A549 (cell line): ENCODE results near the gene PRICKLE1. TPM values are rescaled to one million over a fixed set of nuclear protein-coding genes. Genes with fewer than 3 reads are reported as not detected.

Experiments used
- ATAC-seq, 2 experiments: fragments of 200-7000 bp in 1 of 2; fragments of >200 bp in 1 of 2; cut with Nextera tagmentation in 1 of 2; cut with Tn5 transposase in 1 of 2; 3 replicates each; pipeline versions ENCODE4 v1.8.0 to v1.9.1; 2018 to 2020; ENCODE audit warnings: mild to moderate bottlenecking in 1 of 2, moderate library complexity in 1 of 2
- CTCF ChIA-PET: fragments of 300-600 bp; sonication (Branson Sonifier 250); formaldehyde crosslinking; extraction: SDS; loops from one replicate; lab custom pipeline; 2021; ENCODE audit warnings: antibody characterized with exemption, inconsistent platforms; lab: Yijun Ruan, JAX
- POLR2A ChIA-PET: fragments of 350-600 bp; formaldehyde crosslinking; extraction: SDS; loops from one replicate; lab custom pipeline; 2021; ENCODE audit warnings: antibody characterized with exemption, inconsistent platforms; lab: Yijun Ruan, JAX
- DNase-seq, 2 experiments: peaks; one replicate each; pipeline versions ENCODE4 v3.0.0 to v3.0.0-alpha.2; 2011 to 2016; ENCODE audit warnings: low read depth in 1 of 2, low spot score in 1 of 2
- FAIRE-seq: peaks from 2 replicates; lab custom pipeline; 2011; peaks lifted over from hg19 to GRCh38; lab: Jason Lieb, UNC
- H3K27ac ChIP-seq, 2 experiments: fragments of >200 bp; sonication (Bioruptor Twin); formaldehyde crosslinking; 3 replicates each; pipeline ENCODE4 v1.5.1; 2016 to 2017
- H3K4me1 ChIP-seq: fragments of >200 bp; sonication (Bioruptor Twin); formaldehyde crosslinking; 3 replicates; pipeline ENCODE4 v1.6.1; 2016
- H3K4me2 ChIP-seq: fragments of >200 bp; sonication (Bioruptor Twin); formaldehyde crosslinking; 3 replicates; pipeline ENCODE4 v1.6.1; 2016
- H3K4me3 ChIP-seq: fragments of >200 bp; sonication (Bioruptor Twin); formaldehyde crosslinking; 3 replicates; pipeline ENCODE4 v1.5.1; 2016
- H3K9me3 ChIP-seq: fragments of >200 bp; sonication (Bioruptor Twin); formaldehyde crosslinking; 3 replicates; pipeline ENCODE4 v1.6.1; 2016
- CBX2 ChIP-seq: fragments of 200-600 bp; sonication (generic); IDR thresholded peaks from 2 replicates; pipeline ENCODE4 v1.6.1; 2016; ENCODE audit warnings: low read depth, mild to moderate bottlenecking, borderline replicate concordance
- CHD4 ChIP-seq: fragments of 200-600 bp; sonication (generic); IDR thresholded peaks from 2 replicates; pipeline ENCODE4 v1.6.1; 2016; ENCODE audit warnings: antibody characterized with exemption, mild to moderate bottlenecking, borderline replicate concordance
- EP300 ChIP-seq, 2 experiments: fragments of >200 bp; sonication (Bioruptor Twin); formaldehyde crosslinking; IDR thresholded peaks; 2 replicates in 1 of 2; 3 replicates in 1 of 2; pipeline ENCODE4 v1.6.1; 2016 to 2017
- ESRRA ChIP-seq: fragments of 150-350 bp; IDR thresholded peaks from 2 replicates; pipeline ENCODE4 v1.6.1; 2014; ENCODE audit warnings: mild to moderate bottlenecking, low read length, borderline replicate concordance
- FOSL2 ChIP-seq, 2 experiments: fragments of 450-650 bp in 1 of 2; fragments of >200 bp in 1 of 2; sonication (Bioruptor Twin) in 1 of 2; formaldehyde crosslinking; IDR thresholded peaks; 2 replicates each; pipeline versions ENCODE4 v1.5.0 to v1.6.1; 2016 to 2020; ENCODE audit warnings: mild to moderate bottlenecking in 1 of 2, moderate library complexity in 1 of 2
- GATA3 ChIP-seq: IDR thresholded peaks from 2 replicates; pipeline ENCODE4 v1.6.1; 2012; ENCODE audit warnings: borderline replicate concordance
- HOXB13 ChIP-seq: fragments of 250-450 bp; sonication (Bioruptor Pico); IDR thresholded peaks from 2 replicates; pipeline ENCODE4 v1.5.0; 2020; ENCODE audit warnings: low read depth, mild to moderate bottlenecking, moderate library complexity
- KDM1A ChIP-seq: fragments of 200-600 bp; sonication (generic); IDR thresholded peaks from 2 replicates; pipeline ENCODE4 v1.6.1; 2016; ENCODE audit warnings: low read depth, mild to moderate bottlenecking
- MAFK ChIP-seq: fragments of 450-650 bp; IDR thresholded peaks from 2 replicates; pipeline ENCODE4 v1.6.1; 2014; ENCODE audit not compliant: partially characterized antibody
- NFE2L2 ChIP-seq: fragments of 150-350 bp; conservative IDR thresholded peaks from 2 replicates; pipeline ENCODE4 v1.6.1; 2014; ENCODE audit warnings: low read length
- PHF8 ChIP-seq: fragments of 200-600 bp; sonication (generic); IDR thresholded peaks from 2 replicates; pipeline ENCODE4 v1.6.1; 2016; ENCODE audit warnings: low read depth, mild to moderate bottlenecking, antibody characterized with exemption, moderate library complexity, borderline replicate concordance
- POLR2A ChIP-seq: IDR thresholded peaks from 2 replicates; pipeline ENCODE4 v1.6.1; 2012; ENCODE audit warnings: mild to moderate bottlenecking, low read length
- RARB ChIP-seq: fragments of 250-450 bp; sonication (Bioruptor Pico); IDR thresholded peaks from 2 replicates; pipeline ENCODE4 v1.8.0; 2021; ENCODE audit warnings: mild to moderate bottlenecking, moderate library complexity
- RCOR1 ChIP-seq: fragments of 150-350 bp; IDR thresholded peaks from 2 replicates; pipeline ENCODE4 v1.6.1; 2014; ENCODE audit warnings: antibody characterized with exemption, low read length, low read depth
- SMC3 ChIP-seq: fragments of >200 bp; sonication (Bioruptor Twin); formaldehyde crosslinking; IDR thresholded peaks from 3 replicates; pipeline ENCODE4 v1.6.1; 2018; ENCODE audit warnings: inconsistent platforms
- TFCP2L1 ChIP-seq: fragments of 250-450 bp; sonication (Bioruptor Pico); IDR thresholded peaks from 2 replicates; pipeline ENCODE4 v1.5.0; 2021; ENCODE audit warnings: mild to moderate bottlenecking
- ZC3H11A ChIP-seq: fragments of 450-650 bp; IDR thresholded peaks from 2 replicates; pipeline ENCODE4 v1.6.1; 2014; ENCODE audit warnings: antibody characterized with exemption, mild to moderate bottlenecking
- ZFP36 ChIP-seq: fragments of 450-650 bp; IDR thresholded peaks from 2 replicates; pipeline ENCODE4 v1.6.1; 2014; ENCODE audit warnings: borderline replicate concordance; ENCODE audit not compliant: partially characterized antibody
- ZSCAN20 ChIP-seq: fragments of 250-450 bp; sonication (Bioruptor Pico); IDR thresholded peaks from 2 replicates; pipeline ENCODE4 v1.8.0; 2022; ENCODE audit warnings: mild to moderate bottlenecking, moderate library complexity
- WGBS: methylation state at CpG from one replicate; pipeline ENCODE4 v1.1.6; 2017; ENCODE audit errors: missing lambda C conversion rate; 5-methylcytosine and 5-hydroxymethylcytosine counted together
- polyA plus RNA-seq, 4 experiments: library from polyadenylated mRNA; depleted of rRNA in 3 of 4; stranded (reverse); fragments of >200 nt; fragmentation: RNase III in 1 of 4; extraction: RNeasy Plus Mini Kit Qiagen cat#74134 plus additional on column Dnase treatment in 1 of 4; gene quantifications; 2 replicates in 3 of 4; 3 replicates in 1 of 4; pipeline ENCODE4 v1.2.3, GENCODE V29; 2011 to 2017
- TF ChIP-seq, protein P1 (sequence below): fragments of 250-450 bp; sonication (Bioruptor Pico); IDR thresholded peaks from 2 replicates; pipeline ENCODE4 v1.5.0; 2020; ENCODE audit warnings: low read depth, mild to moderate bottlenecking, moderate library complexity
- TF ChIP-seq, protein P2 (sequence below): fragments of 150-350 bp; IDR thresholded peaks from 2 replicates; pipeline ENCODE4 v1.6.1; 2014; ENCODE audit warnings: low read depth, mild to moderate bottlenecking, low read length
- TF ChIP-seq, protein P3 (sequence below): IDR thresholded peaks from 2 replicates; pipeline ENCODE4 v1.6.1; 2012; ENCODE audit warnings: low read depth, borderline replicate concordance
- TF ChIP-seq, protein P4 (sequence below): fragments of 250-450 bp; sonication (Bioruptor Pico); IDR thresholded peaks from 2 replicates; pipeline ENCODE4 v1.5.0; 2021; ENCODE audit warnings: mild to moderate bottlenecking, moderate library complexity, borderline replicate concordance

Gene PRICKLE1
- polyA plus RNA-seq, 2 of the 4 experiments (the other 2 are of a cell fraction) = 1.5 to 1.8 TPM

DNA sequence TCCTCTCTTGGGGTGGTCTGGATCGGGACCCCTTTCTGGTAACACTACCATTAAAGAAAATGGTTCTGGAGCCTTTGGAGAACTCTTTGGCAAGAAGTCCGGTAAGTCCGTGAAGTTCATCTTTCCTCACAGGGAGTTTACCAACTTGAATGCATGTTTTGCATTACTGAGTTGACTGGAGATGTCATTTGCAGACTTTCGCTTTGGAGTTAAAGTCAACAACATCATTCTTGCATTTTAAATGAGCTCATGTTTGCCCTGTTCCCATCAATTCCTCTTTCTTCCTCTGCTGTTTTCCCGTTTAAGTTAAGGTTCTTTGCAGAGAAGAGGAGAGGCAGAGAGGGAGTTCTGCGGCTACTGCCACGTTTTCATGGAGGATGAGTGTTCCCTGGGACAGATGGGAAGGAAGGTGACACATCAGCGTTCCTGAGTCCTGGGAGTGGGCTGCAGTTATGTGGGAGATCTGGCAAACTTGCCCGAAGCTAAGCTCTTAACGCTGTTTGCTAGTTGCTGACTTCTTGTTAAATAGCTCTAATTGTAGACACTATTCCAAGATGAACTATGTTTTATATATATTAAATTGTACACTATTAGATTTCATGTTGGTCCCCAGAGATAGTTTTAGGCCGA is 18.8 kb upstream of the PRICKLE1 start:
- H3K4me1 ChIP-seq = peaks cover 5% of the 10 kb centered on the region; the same call in 1 of the 3 replicates
- 48% methylated on average over 11 of the region's 11 CpGs for WGBS
- ATAC-seq (no peak), DNase-seq (no peak), FAIRE-seq (no peak)
- H3K27ac ChIP-seq = no peak overlapping the region
- CTCF ChIA-PET = no interaction called here
- POLR2A ChIA-PET = no interaction called here
- H3K9me3 ChIP-seq = no peaks in the 10 kb centered on the region
- no peak overlapping the region for H3K4me3 ChIP-seq
- no peak overlapping the region for H3K4me2 ChIP-seq
- TF ChIP-seq RARB (CRISPR knock-in tag) (no peak), SMC3 (no peak), ZSCAN20 (CRISPR knock-in tag) (no peak)

DNA sequence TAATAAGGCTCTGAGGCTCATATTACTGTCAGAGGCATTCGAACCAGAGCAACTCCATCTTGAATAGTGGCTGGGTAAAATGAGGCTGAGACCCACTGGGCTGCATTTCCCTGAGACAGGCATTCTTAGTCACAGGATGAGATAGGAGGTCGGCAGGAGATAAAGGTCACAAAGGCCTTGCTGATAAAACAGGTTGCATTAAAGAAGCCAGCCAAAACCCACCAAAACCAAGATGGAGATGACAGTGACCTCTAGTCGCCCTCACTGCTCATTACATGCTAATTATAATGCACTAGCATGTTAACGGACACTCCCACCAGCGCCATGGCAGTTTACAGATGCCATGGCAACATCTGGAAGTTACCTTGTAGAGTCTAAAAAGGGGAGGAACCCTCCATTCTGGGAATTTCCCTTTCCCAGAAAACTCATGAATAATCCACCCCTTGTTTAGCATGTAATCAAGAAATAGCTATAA is 18.1 kb upstream of the PRICKLE1 start:
- ChIA-PET CTCF (no interaction called here), POLR2A (no interaction called here)
- Histone ChIP-seq H3K4me3 (no peak overlapping the region), H3K4me1 (peaks cover 5% of the 10 kb centered on the region; the same call in 1 of the 3 replicates), H3K9me3 (no peaks in the 10 kb centered on the region), H3K27ac (no peak overlapping the region), H3K4me2 (no peak overlapping the region)
- WGBS = 24% methylated on average over 5 of the region's 5 CpGs
- ATAC-seq (no peak), DNase-seq (no peak), FAIRE-seq (no peak)
- TF ChIP-seq TFCP2L1 (no peak), RCOR1 (no peak), PHF8 (no peak), RARB (CRISPR knock-in tag) (no peak), EP300 (IDR thresholded peaks at IDR 0.05) (no peak), CHD4 (no peak), GATA3 (no peak), ZFP36 (no peak), ZSCAN20 (CRISPR knock-in tag) (no peak), POLR2A (no peak), MAFK (no peak), CBX2 (no peak), KDM1A (no peak), ZC3H11A (no peak)
- TF ChIP-seq, protein P1, sequence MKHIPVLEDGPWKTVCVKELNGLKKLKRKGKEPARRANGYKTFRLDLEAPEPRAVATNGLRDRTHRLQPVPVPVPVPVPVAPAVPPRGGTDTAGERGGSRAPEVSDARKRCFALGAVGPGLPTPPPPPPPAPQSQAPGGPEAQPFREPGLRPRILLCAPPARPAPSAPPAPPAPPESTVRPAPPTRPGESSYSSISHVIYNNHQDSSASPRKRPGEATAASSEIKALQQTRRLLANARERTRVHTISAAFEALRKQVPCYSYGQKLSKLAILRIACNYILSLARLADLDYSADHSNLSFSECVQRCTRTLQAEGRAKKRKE (CRISPR knock-in tag) = no peak
- TF ChIP-seq, protein P2, sequence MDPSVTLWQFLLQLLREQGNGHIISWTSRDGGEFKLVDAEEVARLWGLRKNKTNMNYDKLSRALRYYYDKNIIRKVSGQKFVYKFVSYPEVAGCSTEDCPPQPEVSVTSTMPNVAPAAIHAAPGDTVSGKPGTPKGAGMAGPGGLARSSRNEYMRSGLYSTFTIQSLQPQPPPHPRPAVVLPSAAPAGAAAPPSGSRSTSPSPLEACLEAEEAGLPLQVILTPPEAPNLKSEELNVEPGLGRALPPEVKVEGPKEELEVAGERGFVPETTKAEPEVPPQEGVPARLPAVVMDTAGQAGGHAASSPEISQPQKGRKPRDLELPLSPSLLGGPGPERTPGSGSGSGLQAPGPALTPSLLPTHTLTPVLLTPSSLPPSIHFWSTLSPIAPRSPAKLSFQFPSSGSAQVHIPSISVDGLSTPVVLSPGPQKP = no peak
- TF ChIP-seq, protein P3, sequence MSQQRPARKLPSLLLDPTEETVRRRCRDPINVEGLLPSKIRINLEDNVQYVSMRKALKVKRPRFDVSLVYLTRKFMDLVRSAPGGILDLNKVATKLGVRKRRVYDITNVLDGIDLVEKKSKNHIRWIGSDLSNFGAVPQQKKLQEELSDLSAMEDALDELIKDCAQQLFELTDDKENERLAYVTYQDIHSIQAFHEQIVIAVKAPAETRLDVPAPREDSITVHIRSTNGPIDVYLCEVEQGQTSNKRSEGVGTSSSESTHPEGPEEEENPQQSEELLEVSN = no peak

DNA sequence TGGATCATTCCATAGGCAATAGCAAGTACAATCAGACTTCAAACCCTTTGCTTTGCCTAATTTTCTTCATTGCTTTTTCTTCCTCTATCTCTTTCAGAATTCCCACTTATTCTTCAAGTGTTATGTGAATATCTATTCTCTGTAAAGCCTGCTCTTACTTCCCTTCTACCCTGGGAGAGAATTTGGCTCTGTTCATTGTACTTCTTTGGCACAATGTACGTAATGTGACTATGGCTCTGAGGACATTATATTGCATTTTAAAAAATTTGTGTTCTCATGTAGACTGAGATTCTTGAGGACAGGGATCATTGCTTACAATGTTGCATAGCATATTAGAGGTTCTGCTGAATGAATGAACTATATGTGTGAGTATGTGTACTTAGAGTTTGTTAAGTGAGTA is 16.9 kb upstream of the PRICKLE1 start:
- Histone ChIP-seq H3K4me1 (peaks cover 5% of the 10 kb centered on the region; the same call in 1 of the 3 replicates), H3K9me3 (no peaks in the 10 kb centered on the region), H3K4me3 (no peak overlapping the region), H3K27ac (no peak overlapping the region)
- DNase-seq (no peak), FAIRE-seq (peak; percentile 36), ATAC-seq (no peak)
- CTCF ChIA-PET = no interaction called here
- 55% methylated on average over 1 of the region's 1 CpG for WGBS
- TF ChIP-seq EP300 (IDR thresholded peaks at IDR 0.05) (no peak), ZFP36 (no peak), FOSL2 (IDR thresholded peaks at IDR 0.05) (no peak), FOSL2 (CRISPR knock-in tag; IDR thresholded peaks at IDR 0.05) (no peak), KDM1A (no peak), TFCP2L1 (no peak), PHF8 (no peak), HOXB13 (CRISPR knock-in tag) (no peak), NFE2L2 (no peak), MAFK (no peak), ESRRA (no peak)
- TF ChIP-seq, protein P4, sequence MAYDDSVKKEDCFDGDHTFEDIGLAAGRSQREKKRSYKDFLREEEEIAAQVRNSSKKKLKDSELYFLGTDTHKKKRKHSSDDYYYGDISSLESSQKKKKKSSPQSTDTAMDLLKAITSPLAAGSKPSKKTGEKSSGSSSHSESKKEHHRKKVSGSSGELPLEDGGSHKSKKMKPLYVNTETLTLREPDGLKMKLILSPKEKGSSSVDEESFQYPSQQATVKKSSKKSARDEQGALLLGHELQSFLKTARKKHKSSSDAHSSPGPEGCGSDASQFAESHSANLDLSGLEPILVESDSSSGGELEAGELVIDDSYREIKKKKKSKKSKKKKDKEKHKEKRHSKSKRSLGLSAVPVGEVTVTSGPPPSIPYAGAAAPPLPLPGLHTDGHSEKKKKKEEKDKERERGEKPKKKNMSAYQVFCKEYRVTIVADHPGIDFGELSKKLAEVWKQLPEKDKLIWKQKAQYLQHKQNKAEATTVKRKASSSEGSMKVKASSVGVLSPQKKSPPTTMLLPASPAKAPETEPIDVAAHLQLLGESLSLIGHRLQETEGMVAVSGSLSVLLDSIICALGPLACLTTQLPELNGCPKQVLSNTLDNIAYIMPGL (CRISPR knock-in tag) = no peak
- TF ChIP-seq, all 56 proteins: peak for 0
- H3K4me2 ChIP-seq = no peak overlapping the region
- POLR2A ChIA-PET = no interaction called here
